GM21447 (cell line): ENCODE measurements around the gene ARF3.
A peak's percentile ranks its signal among the peaks of the same experiment; 100 is the strongest.

Experiments used
- ATAC-seq: cut with Tn5 transposase; IDR thresholded peaks from one replicate; pipeline ENCODE4 v1.9.1; 2021; ENCODE audit not compliant: unreplicated experiment

Gene ARF3

GRCh38 chr12:48982397-48983080 lies 25.3 kb upstream of the ARF3 start:
- ATAC-seq = no peak

DNA sequence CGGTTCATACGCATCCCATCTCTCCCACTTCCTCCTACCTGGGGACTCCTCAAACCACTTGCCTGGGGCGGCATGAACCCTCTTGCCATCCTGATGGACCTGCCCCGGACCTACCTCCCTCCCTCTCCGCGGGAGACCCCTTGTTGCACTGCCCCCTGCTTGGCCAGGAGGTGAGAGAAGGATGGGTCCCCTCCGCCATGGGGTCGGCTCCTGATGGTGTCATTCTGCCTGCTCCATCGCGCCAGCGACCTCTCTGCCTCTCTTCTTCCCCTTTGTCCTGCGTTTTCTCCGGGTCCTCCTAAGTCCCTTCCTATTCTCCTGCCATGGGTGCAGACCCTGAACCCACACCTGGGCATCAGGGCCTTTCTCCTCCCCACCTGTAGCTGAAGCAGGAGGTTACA lies 24.5 kb upstream of the ARF3 start:
- no peak for ATAC-seq

DNA sequence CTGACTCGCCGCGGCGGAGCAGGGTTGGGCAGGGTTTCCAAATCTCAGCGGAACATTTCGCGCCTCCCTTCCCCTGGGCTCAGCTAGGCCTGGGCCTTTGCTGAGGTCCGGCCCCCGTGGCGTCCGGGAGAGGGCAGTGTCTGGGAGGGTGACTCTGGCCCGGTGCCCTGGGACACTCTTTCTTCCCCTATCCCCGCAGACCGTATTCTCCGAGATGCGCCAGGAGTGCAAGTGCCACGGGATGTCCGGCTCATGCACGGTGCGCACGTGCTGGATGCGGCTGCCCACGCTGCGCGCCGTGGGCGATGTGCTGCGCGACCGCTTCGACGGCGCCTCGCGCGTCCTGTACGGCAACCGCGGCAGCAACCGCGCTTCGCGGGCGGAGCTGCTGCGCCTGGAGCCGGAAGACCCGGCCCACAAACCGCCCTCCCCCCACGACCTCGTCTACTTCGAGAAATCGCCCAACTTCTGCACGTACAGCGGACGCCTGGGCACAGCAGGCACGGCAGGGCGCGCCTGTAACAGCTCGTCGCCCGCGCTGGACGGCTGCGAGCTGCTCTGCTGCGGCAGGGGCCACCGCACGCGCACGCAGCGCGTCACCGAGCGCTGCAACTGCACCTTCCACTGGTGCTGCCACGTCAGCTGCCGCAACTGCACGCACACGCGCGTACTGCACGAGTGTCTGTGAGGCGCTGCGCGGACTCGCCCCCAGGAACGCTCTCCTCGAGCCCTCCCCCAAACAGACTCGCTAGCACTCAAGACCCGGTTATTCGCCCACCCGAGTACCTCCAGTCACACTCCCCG lies 23.9 kb upstream of the ARF3 start:
- no peak for ATAC-seq

GRCh38 chr12:48980389-48980952 lies 23.2 kb upstream of the ARF3 start:
- ATAC-seq = no peak

DNA sequence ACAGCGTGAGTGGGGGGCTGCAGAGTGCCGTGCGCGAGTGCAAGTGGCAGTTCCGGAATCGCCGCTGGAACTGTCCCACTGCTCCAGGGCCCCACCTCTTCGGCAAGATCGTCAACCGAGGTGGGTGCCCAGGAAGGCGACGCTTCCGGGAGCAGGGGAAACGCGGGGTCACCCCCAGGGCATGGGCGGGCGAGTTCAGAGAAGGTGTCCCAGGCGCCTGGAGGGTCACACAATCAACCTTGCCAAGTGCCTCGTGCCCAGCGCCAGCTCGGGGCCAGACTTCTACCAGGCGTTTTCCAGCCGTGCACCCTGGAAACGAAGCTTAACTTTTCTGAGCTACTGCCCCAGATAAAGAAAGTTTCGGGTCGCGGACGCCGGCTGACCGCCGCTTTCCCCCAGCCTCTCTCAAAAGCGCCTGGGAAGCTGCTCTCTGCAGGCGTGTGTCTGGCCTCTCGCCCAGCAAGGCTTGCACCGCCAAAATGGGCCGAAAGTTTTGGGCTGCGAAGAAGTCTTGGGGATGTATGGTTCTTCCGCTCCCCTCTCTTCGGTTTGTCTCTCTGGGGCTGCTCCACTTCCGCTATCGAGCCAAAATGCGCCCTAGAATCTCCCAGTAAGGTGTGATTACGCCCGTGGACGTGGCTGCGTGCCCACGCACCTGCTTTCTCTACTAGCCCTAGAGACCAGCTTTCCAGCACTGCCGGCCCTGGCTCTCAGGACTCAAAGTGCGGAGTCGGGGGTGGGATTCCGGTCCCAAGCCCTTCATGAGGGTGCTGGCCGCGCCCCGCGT lies 22.5 kb upstream of the ARF3 start:
- ATAC-seq = no peak

- ATAC-seq = no peak
Observed at GRCh38 chr12:48978741-48979601, 21.7 kb upstream of the ARF3 start.

GRCh38 chr12:48978291-48978740 lies 21.0 kb upstream of the ARF3 start, which contains the start of gene WNT1:
TSS of gene WNT1 (plus strand) at chr12:48978322. CDS start at chr12:48978651, 329 bp downstream.
- no peak for ATAC-seq

DNA sequence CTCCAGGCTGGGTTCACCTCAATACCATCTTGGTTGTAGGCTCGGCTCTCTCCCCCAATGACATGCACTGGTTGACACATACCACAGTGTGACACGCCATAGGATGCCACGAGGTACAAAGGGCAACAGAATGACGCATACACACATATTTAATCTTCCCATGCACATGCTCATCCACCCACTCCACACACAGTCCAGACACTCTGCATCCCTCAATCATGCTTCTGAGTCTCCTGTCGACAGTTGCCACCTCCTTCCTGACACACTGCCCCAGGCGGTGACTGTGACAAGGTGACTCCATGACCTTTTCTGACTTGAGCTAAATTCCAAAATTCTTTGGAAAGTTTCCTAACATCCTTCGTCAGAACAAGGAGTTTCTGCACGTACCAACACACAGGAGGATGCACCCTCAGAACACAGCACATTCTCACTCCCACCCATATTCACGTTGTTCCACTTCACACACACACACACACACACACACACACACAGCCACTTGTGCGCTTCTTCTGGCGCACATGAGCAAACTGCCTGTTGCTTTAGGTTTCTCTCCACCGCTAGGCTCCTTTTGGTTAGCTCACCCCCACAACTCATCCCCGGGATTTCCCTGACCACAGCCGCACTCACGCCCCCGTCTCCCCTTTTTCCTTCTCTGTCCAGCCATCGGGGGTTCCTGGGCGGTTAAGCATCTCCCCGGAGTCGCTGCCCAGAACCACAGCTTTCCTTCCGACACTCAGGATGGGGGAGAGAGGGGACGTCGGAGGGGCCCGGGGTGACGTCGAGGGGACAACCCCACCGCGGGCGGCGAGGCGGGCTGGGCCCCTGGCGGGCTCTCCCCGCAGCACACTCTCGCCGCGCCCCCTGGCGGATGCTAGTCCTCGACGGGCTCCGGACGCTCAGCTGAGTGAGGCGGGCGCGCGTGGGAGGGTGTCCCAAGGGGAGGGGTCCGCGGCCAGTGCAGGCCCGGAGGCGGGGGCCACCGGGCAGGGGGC lies 20.3 kb upstream of the ARF3 start:
- peak; percentile 52 for ATAC-seq

DNA sequence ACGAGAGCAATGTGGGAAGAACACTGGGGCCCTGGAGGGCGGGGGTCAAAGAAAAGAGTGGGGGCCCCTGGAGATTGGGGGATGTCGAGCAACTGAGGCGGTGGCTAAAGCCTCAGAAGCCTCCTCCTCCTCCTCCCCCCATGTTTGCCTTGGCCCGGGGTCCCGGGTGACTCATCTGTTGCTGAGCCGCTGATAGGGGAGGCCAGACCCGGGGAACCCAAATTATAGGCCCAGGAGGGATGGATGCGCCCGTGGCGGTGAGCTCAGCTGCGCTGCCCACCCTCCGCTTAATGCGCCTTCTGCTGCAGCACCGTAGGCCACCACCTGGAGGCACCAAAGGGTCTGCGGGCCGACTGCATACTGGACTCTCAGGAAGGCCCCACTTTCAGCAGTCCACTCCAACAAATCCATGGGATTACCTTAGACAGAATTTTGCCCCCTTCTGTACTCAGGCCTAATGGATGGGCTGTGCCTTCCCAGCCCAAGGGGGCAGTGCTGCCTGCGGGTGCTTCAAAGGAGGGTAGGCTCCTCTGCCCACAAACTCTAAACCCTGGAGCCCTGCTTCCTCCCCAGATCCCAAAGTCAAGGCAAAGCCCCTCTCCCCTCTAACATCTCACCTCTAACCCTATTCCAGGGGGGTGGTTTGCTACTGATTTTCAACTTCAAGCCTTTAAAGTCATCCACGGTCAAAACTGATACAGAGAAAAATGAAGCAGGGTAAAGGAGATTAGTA lies 16.8 kb upstream of the ARF3 start:
- ATAC-seq = no peak

- no peak for ATAC-seq
Observed at GRCh38 chr12:48973531-48973930, 16.2 kb upstream of the ARF3 start.

GRCh38 chr12:48972952-48973483 lies 15.7 kb upstream of the ARF3 start:
- ATAC-seq = no peak

DNA sequence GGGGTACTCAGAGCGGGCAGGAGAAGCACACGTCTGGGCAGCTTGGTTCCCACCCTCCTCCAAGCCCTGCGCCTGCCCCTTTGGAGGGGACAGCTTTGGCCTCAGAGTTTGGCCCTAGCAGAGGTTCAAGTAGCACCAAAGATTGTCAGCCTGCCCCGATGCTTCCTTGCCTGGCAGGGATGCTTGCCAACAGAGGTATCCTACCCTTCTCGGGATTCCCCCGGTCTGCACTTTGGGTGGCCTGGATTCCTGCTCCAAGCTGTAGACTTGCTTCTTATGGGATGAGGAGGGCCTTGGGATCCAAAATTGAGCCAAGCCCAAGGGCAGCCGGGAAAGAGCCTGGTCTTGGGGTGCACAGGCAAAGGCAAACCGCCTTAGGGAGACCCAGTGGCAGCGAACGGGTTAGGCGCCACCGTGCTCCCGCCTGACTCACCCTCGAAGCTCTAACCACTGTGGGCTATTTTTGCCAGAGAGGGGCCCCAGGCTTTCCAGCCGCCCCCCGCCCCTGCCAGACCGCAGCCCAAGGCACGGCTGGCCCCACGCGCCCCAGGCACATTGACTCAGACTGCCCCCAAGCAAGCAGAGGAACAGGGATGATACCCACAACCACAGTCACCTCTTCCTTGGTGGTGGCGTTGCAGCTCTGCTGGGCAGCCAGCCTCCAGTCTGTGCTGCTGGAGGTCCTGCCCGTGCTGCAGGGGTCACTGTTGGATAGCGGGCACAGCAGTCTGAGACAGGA lies 15.1 kb upstream of the ARF3 start:
- ATAC-seq = no peak

DNA sequence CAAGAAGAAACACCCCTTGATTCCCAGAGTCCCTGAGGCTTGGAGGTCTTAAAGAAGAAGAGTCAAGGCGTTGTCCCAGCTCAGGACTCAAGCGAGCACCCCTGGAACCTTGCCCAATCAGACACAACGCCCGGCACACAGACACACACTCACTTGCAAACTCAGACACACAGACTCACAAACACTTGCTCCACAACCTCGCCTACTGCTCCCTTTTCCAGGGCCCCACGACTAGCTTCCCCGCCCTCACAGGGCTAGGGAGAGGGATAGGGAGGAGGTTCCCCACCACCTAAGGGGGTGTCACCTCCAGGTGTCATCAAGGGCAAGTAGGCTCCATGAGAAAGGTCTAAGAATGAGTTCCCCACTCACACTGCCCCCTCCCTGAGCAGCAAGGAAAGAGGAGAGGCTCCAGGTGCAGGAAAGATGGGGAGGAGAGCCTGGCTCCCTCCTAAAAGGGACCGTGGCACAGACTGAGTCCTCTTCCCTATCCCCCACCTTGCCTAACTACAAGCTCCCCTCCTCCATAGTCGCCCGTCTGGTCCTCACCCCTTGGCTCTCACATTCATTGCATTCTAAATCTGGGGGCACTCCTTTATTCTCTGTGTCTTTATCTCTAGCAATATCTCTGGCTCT lies 13.5 kb upstream of the ARF3 start:
- no peak for ATAC-seq

- no peak for ATAC-seq
Observed at GRCh38 chr12:48969833-48970701, 12.8 kb upstream of the ARF3 start.

GRCh38 chr12:48969160-48969771 lies 12.0 kb upstream of the ARF3 start:
- ATAC-seq = no peak

DNA sequence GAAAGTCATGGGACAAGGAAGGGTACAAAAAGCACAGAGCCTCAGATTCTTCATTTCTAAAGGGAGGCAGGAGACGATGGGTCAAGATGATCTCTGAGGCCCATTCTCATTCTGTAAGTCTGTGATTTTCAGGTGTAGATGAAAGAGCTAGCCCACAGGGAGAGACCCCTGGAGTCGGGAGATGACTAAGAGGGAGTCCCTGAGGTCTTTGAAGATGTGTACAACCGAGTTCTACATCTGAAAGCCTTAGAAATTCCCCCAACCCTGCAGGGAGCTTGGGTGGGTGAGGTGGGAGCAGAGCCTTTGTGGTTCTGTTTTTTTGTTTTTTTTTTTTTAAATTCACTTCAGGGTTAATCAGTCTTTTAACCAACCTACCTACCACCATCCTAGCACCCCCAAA lies 11.2 kb upstream of the ARF3 start:
- no peak for ATAC-seq
